ENCODE results near the gene C1orf35. TPM values are rescaled to one million over a fixed set of nuclear protein-coding genes. Genes with fewer than 3 reads are reported as not detected.

C1orf35 gene
- total RNA-seq, 1 donor from 2014 or later, result 7.3 TPM

- ATAC-seq (ENCODE audit: poor library complexity), result peak; percentile 28
- peak; percentile 37 for DNase-seq
- intact Hi-C loops (cut with DNase I), result no loop called here
Measured at GRCh38 chr1:228060458-228061190, 42.5 kb downstream of the C1orf35 start.

GRCh38 chr1:228059634-228060457, 43.3 kb downstream of the C1orf35 start:
- peak; percentile 53 for ATAC-seq (ENCODE audit: poor library complexity)
- DNase-seq, result peak; percentile 52
- intact Hi-C loops (cut with DNase I), result no loop called here

- ATAC-seq (ENCODE audit: poor library complexity), result peak; percentile 44
- intact Hi-C loops (cut with DNase I), result no loop called here
Measured at GRCh38 chr1:228058949-228059633, 44.0 kb downstream of the C1orf35 start.

GRCh38 chr1:228058172-228058948, 44.8 kb downstream of the C1orf35 start:
- ATAC-seq (ENCODE audit: poor library complexity) (no peak), DNase-seq (peak; percentile 20)
- intact Hi-C loops (cut with DNase I), result no loop called here

More at GRCh38 chr1:228058949-228059633, 44.0 kb downstream of the C1orf35 start:
- DNase-seq, result peak; percentile 38

Small RNA genes within 50 kb of the gene (microRNA-seq; reads per million reads assigned to microRNA genes)
- gene MIR3620, result not detected

Other genes starting within 250 kb of the C1orf35 start
- gene WNT9A, start 155.4 kb downstream of the C1orf35 start, total RNA-seq, result 0.59 TPM
- not detected for gene WNT3A, start 96.3 kb downstream of the C1orf35 start, total RNA-seq
- 251 TPM for gene ARF1, start 20.6 kb downstream of the C1orf35 start, total RNA-seq
- gene MRPL55, start 6.0 kb upstream of the C1orf35 start, total RNA-seq, result 65.6 TPM
- 143 TPM for gene GUK1, start 37.0 kb upstream of the C1orf35 start, total RNA-seq
- 1.6 TPM for gene GJC2, start 46.6 kb upstream of the C1orf35 start, total RNA-seq
- 14.8 TPM for gene IBA57, start 62.5 kb upstream of the C1orf35 start, total RNA-seq
- 316 TPM for gene OBSCN, start 104.7 kb upstream of the C1orf35 start, total RNA-seq